K562 (cell line): Measurements from ENCODE around the gene DDX20. TPM values are rescaled to one million over a fixed set of nuclear protein-coding genes. Genes with fewer than 3 reads are reported as not detected.

Experiments used
- ATAC-seq: fragments of 200-7000 bp; cut with Tn5 transposase; 3 replicates; pipeline ENCODE4 v1.9.1; 2020; ENCODE audit warnings: moderate library complexity
- BruUV-seq: library from RNA; stranded (reverse); fragments of 400-500 nt; replicated peaks from 2 replicates; lab custom pipeline; 2021; lab: Mats Ljungman, UMichigan
- CTCF ChIA-PET: fragments of 300-600 bp; formaldehyde crosslinking; extraction: SDS; loops from one replicate; lab custom pipeline; 2021; ENCODE audit warnings: low intra/inter-chr PET ratio; lab: Yijun Ruan, JAX
- POLR2A ChIA-PET: fragments of 300-600, 350-650 bp; sonication (Branson Sonifier 250); formaldehyde crosslinking; extraction: SDS; loops from one replicate; lab custom pipeline; 2021; ENCODE audit warnings: antibody characterized with exemption, inconsistent platforms; lab: Yijun Ruan, JAX
- DNase-seq, 4 experiments: peaks; one replicate each; pipeline versions ENCODE4 v3.0.0 to v3.0.0-alpha.2; 2011 to 2018; ENCODE audit warnings: low spot score in 3 of 4, mixed read lengths in 3 of 4; ENCODE audit errors: extremely low read depth in 1 of 4
- FAIRE-seq: peaks from 2 replicates; lab custom pipeline; 2011; peaks lifted over from hg19 to GRCh38; lab: Jason Lieb, UNC
- H2AFZ ChIP-seq: 2 replicates; pipeline ENCODE4 v1.6.0; 2011; ENCODE audit warnings: low read depth, low read length, control low read depth, inconsistent platforms
- H3K27ac ChIP-seq: fragments of 200-600 bp; 3 replicates; pipeline ENCODE4 v1.8.0; 2011; ENCODE audit warnings: low read depth, mild to moderate bottlenecking, control low read depth, inconsistent platforms, low read length, moderate library complexity, mixed read lengths; ENCODE audit errors: extremely low read depth
- H3K27me3 ChIP-seq, 2 experiments: fragments of 300-600 bp in 1 of 2; 2 replicates in 1 of 2; 3 replicates in 1 of 2; pipeline versions ENCODE4 v1.6.0 to v1.8.0; 2011; ENCODE audit warnings: inconsistent platforms in 2 of 2, low read length in 2 of 2, mild to moderate bottlenecking in 1 of 2, mixed read lengths in 1 of 2, moderate library complexity in 1 of 2; ENCODE audit not compliant: control insufficient read depth in 2 of 2, insufficient read depth in 2 of 2
- H3K36me3 ChIP-seq: fragments of 300-600 bp; 3 replicates; pipeline ENCODE4 v1.8.0; 2011; ENCODE audit warnings: mild to moderate bottlenecking, low read length, inconsistent platforms; ENCODE audit not compliant: control insufficient read depth, insufficient read depth
- H3K4me1 ChIP-seq, 2 experiments: fragments of 200-600 bp in 1 of 2; replicated peaks in 1 of 2; 2 replicates in 1 of 2; 3 replicates in 1 of 2; pipeline versions ENCODE4 v1.5.1 to v1.8.0; 2011; ENCODE audit warnings: inconsistent platforms in 2 of 2, low read length in 2 of 2, mild to moderate bottlenecking in 1 of 2, mixed read lengths in 1 of 2, moderate library complexity in 1 of 2; ENCODE audit not compliant: control insufficient read depth in 2 of 2, insufficient read depth in 2 of 2
- H3K4me2 ChIP-seq: 2 replicates; pipeline ENCODE4 v1.6.1; 2011; ENCODE audit warnings: low read length, control low read depth, inconsistent platforms, mixed read lengths; ENCODE audit not compliant: insufficient read depth
- H3K4me3 ChIP-seq: fragments of 200-600 bp; sonication (generic), shearing (Covaris generic); 2 replicates; pipeline ENCODE4 v1.5.1; 2016; ENCODE audit warnings: control low read depth, inconsistent platforms
- H3K79me2 ChIP-seq: fragments of 200-600 bp; 3 replicates; pipeline ENCODE4 v1.8.0; 2011; ENCODE audit warnings: low read length, inconsistent platforms; ENCODE audit not compliant: control insufficient read depth, insufficient read depth
- H3K9ac ChIP-seq, 2 experiments: 2 replicates each; pipeline versions ENCODE4 v1.6.0 to v1.6.1; 2011; ENCODE audit warnings: low read depth in 2 of 2, low read length in 2 of 2, control low read depth in 1 of 2, inconsistent platforms in 1 of 2, mild to moderate bottlenecking in 1 of 2, mixed read lengths in 1 of 2; ENCODE audit not compliant: insufficient read depth in 1 of 2
- H3K9me1 ChIP-seq: one replicate; pipeline ENCODE4 v1.6.0; 2011; ENCODE audit warnings: inconsistent platforms, mild to moderate bottlenecking, low read length, moderate library complexity; ENCODE audit not compliant: control insufficient read depth, insufficient read depth
- H3K9me3 ChIP-seq: replicated peaks from 2 replicates; pipeline ENCODE4 v1.5.1; 2011; ENCODE audit warnings: low read depth, low read length, inconsistent platforms; ENCODE audit not compliant: control insufficient read depth, insufficient read depth
- H4K20me1 ChIP-seq: replicated peaks from 2 replicates; pipeline ENCODE4 v1.6.1; 2011; ENCODE audit warnings: low read length, inconsistent platforms, mixed read lengths; ENCODE audit not compliant: control insufficient read depth, insufficient read depth
- ARID4B ChIP-seq: sonication (generic); formaldehyde crosslinking; IDR thresholded peaks from 2 replicates; pipeline ENCODE4 v1.8.0; 2022; ENCODE audit warnings: mild to moderate bottlenecking, missing genetic modification reagents
- CEBPG ChIP-seq, 3 experiments: fragments of 200-800 bp in 1 of 3; sonication (Bioruptor generic) in 1 of 3; sonication (generic) in 1 of 3; formaldehyde crosslinking in 1 of 3; IDR thresholded peaks in 2 of 3; conservative IDR thresholded peaks in 1 of 3; 2 replicates each; pipeline versions ENCODE4 v1.6.1 to v1.8.0; 2016 to 2022; ENCODE audit warnings: missing compliant biosample characterization in 2 of 3, missing genetic modification characterization in 2 of 3, mild to moderate bottlenecking in 1 of 3, missing genetic modification reagents in 1 of 3
- ETS2 ChIP-seq: IDR thresholded peaks from 2 replicates; pipeline ENCODE4 v1.6.1; 2016; ENCODE audit warnings: borderline replicate concordance, missing genetic modification characterization, mild to moderate bottlenecking, moderate library complexity, missing compliant biosample characterization; ENCODE audit not compliant: poor library complexity, severe bottlenecking
- LEF1 ChIP-seq: fragments of 450-650 bp; IDR thresholded peaks from 2 replicates; pipeline ENCODE4 v1.6.1; 2016; ENCODE audit warnings: mild to moderate bottlenecking
- MEF2D ChIP-seq: conservative IDR thresholded peaks from 2 replicates; pipeline ENCODE4 v1.6.1; 2016; ENCODE audit warnings: low read depth, missing genetic modification characterization, missing compliant biosample characterization
- MTF1 ChIP-seq: fragments of 250-450 bp; sonication (Bioruptor Pico); IDR thresholded peaks from 2 replicates; pipeline ENCODE4 v1.9.0; 2021; ENCODE audit warnings: moderate library complexity, mild to moderate bottlenecking, inconsistent platforms, borderline replicate concordance
- NBN ChIP-seq: fragments of 450-650 bp; IDR thresholded peaks from 2 replicates; pipeline ENCODE4 v1.6.1; 2016; ENCODE audit warnings: low read depth, mild to moderate bottlenecking
- NFIX ChIP-seq: fragments of 250-450 bp; sonication (Bioruptor Pico); IDR thresholded peaks from 2 replicates; pipeline ENCODE4 v1.4.0; 2020; ENCODE audit warnings: low read depth, mild to moderate bottlenecking, moderate library complexity
- SRSF1 ChIP-seq: fragments of 200-400 bp; formaldehyde crosslinking; IDR thresholded peaks from 2 replicates; pipeline ENCODE4 v1.6.1; 2017; ENCODE audit warnings: mild to moderate bottlenecking, low read depth, low read length, moderate library complexity
- ZNF518B ChIP-seq: fragments of 250-450 bp; sonication (Bioruptor Pico); IDR thresholded peaks from 2 replicates; pipeline ENCODE4 v1.5.0; 2021; ENCODE audit warnings: mild to moderate bottlenecking, moderate library complexity
- ZSCAN29 ChIP-seq: fragments of 450-650 bp; IDR thresholded peaks from 2 replicates; pipeline ENCODE4 v1.6.1; 2017
- WGBS: fragments of 100-300 bp; shearing (Covaris generic); methylation state at CpG from one replicate; pipeline ENCODE4 v1.1.6; 2016; ENCODE audit warnings: low coverage, mixed read lengths; ENCODE audit not compliant: insufficient coverage; ENCODE audit errors: missing lambda C conversion rate; 5-methylcytosine and 5-hydroxymethylcytosine counted together
- in situ Hi-C: fragments of 300-500 bp; cut with MboI; formaldehyde crosslinking; loops from 4 replicates; pipeline ENCODE4 v1.15.0; 2018; ENCODE audit warnings: inconsistent platforms, mixed read lengths
- intact Hi-C: fragments of 100-400 bp; cut with micrococcal nuclease; formaldehyde crosslinking; loops from 2 replicates; pipeline ENCODE4 v1.14.2; 2022
- polyA plus RNA-seq, 8 experiments: library from polyadenylated mRNA; depleted of rRNA in 4 of 8; stranded (reverse) in 5 of 8; unstranded in 3 of 8; fragments of >200 nt; fragmentation: Nextera tagmentation in 2 of 8; fragmentation: Illumina TruSeq in 1 of 8; extraction: Ambion mirVana in 2 of 8; extraction: Trizol in 1 of 8; gene quantifications; 2 replicates each; pipeline versions ENCODE4 v1.2.1 to v1.2.3, GENCODE V29; 2011 to 2014; ENCODE audit warnings: inconsistent platforms in 1 of 8, missing spikeins in 1 of 8
- total RNA-seq, 7 experiments: library from RNA; depleted of rRNA in 6 of 7; stranded (reverse); fragments of >200 nt in 6 of 7; fragmentation: Illumina TruSeq in 2 of 7; extraction: Trizol in 2 of 7; gene quantifications; 2 replicates each; pipeline versions ENCODE4 v1.2.1 to v1.2.3, GENCODE V29; 2011 to 2021; ENCODE audit warnings: low replicate concordance in 1 of 7

DDX20 gene
- total and polyA plus RNA-seq, 9 of the 15 experiments (the other 6 are each of a cell fraction or from before 2014, with no cell fraction given) = 8.3 to 33.4 (median 24.5) TPM

- no peaks in the 10 kb centered on the region for H3K79me2 ChIP-seq
- intact Hi-C loops = no loop called here
- H3K27me3 ChIP-seq = peaks cover 0 to 4% of the 10 kb centered on the region in 2 experiments; a peak in 1 of 5 replicates
- DNase-seq (no peak), FAIRE-seq (no peak), ATAC-seq (0 out of 3 replicates have a peak, but pooled peaks have one; percentile 5)
- peaks cover 3% of the 10 kb centered on the region for H3K9me1 ChIP-seq
- WGBS = 39% methylated on average over 7 of the region's 7 CpGs
- H3K4me2 ChIP-seq = no peak overlapping the region
- H3K9ac ChIP-seq = no peak overlapping the region; a peak in 1 of 4 replicates
- H3K4me1 ChIP-seq = peaks cover 3 to 5% of the 10 kb centered on the region in 2 experiments; a peak in 2 of 5 replicates
- no peak overlapping the region for H2AFZ ChIP-seq
- no peaks in the 10 kb centered on the region; the same call in 2 of the 3 replicates for H3K36me3 ChIP-seq
- H3K4me3 ChIP-seq = no peak overlapping the region
- in situ Hi-C loops = no loop called here
- H4K20me1 ChIP-seq = no peaks in the 10 kb centered on the region; the same call in 1 of the 2 replicates
- POLR2A ChIA-PET = no interaction called here
- H3K9me3 ChIP-seq = no peaks in the 10 kb centered on the region
- no TSS peak for BruUV-seq
- CTCF ChIA-PET = no interaction called here
- H3K27ac ChIP-seq = no peak overlapping the region
- TF ChIP-seq LEF1 (no peak), ZNF518B (CRISPR knock-in tag) (no peak), MEF2D (no peak), MTF1 (CRISPR knock-in tag) (no peak), NFIX (CRISPR knock-in tag) (no peak), NBN (no peak), ARID4B (CRISPR knock-in tag) (no peak), ZSCAN29 (no peak), ETS2 (tag) (no peak), SRSF1 (no peak), CEBPG (CRISPR knock-in tag; IDR thresholded peaks at IDR 0.05) (no peak), CEBPG (tag; conservative IDR thresholded peaks at IDR 0.05 in 1 of 2, IDR thresholded peaks at IDR 0.05 in 1 of 2) (no peak)
Observed at GRCh38 chr1:111720274-111720976, 35.3 kb upstream of the DDX20 start.
